Stimulated activated CD4-positive, alpha-beta T cell treated with anti-CD3 and anti-CD28 coated beads, Interleukin-2, amount 100 ng/mL, for 48 hours (primary cell): ENCODE measurements around the gene PTTG1IP.
"Not testable (repeated sequence)": the region's sequence is repeated elsewhere in the genome, so short reads cannot be mapped to it uniquely, and the experiment has no call there.

ENCODE experiments used
- DNase-seq, 2 donors: peaks; one replicate each; pipeline ENCODE4 v3.0.0-alpha.2; 2020

Gene PTTG1IP, protein sequence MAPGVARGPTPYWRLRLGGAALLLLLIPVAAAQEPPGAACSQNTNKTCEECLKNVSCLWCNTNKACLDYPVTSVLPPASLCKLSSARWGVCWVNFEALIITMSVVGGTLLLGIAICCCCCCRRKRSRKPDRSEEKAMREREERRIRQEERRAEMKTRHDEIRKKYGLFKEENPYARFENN

DNA sequence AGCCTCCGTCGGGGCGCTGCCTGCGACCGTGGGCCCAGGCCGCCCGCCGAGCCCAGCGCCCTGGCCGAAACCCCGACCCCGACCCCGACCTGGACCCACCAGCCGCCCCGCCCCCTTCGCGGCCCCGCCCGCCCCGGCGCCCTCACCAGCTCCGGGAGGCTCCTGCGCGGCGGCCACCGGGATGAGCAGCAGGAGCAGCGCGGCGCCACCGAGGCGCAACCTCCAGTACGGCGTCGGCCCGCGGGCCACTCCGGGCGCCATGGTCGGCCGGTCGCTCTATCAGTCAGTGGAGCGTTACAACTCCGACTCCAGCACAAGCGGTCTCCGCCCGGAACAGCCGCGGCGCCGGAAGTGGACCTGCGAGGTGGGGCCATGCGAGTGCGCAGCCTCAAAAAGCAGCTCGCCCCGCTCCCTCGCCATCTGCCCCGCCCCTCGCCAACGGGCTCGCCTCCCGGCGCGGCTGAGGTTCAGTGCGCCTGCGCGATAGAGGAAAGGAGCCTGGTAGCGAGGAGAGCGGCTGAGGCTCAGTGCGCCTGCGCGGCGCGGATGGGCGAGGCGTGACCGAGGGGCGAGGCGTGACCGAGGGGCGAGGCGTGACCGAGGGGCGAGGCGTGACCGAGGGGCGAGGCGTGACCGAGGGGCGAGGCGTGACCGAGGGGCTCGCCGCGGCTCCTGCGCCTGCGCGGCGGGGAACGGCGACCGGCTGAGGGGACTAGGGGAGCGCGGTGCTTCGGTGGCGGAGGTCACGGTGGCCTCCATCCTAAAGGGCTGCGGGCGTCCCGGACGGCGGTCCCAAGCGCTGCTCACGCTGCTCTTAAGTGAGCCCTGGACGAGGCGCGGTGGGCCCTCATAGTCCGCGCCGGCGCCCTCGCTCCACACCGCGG is at the start of gene PTTG1IP:
Gene PTTG1IP, minus strand, starts transcription at position 335 of the 884 bp plus-strand sequence. Its CDS starts 74 bp downstream, at position 261.
- DNase-seq: peak; percentile 99 to 100

DNA sequence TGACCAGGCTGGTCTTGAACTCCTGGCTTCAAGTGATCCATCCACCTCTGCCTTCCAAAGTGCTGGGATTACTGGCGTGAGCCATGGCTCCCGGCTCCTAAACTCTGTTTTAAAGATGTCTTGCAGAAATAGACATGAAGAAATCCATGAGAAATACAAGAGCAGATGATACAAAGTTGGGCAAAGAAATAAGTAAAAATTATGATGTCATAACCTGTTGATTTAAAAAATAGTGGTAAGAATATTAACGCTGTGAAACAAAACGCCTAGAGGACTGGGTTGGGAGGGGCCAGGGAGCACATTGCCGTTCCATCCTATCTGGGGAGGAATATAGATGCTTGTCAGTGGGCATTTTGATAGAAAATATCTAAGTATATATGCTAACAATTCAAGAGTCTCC is 48.4 kb upstream of the PTTG1IP start:
- no peak for DNase-seq

DNA sequence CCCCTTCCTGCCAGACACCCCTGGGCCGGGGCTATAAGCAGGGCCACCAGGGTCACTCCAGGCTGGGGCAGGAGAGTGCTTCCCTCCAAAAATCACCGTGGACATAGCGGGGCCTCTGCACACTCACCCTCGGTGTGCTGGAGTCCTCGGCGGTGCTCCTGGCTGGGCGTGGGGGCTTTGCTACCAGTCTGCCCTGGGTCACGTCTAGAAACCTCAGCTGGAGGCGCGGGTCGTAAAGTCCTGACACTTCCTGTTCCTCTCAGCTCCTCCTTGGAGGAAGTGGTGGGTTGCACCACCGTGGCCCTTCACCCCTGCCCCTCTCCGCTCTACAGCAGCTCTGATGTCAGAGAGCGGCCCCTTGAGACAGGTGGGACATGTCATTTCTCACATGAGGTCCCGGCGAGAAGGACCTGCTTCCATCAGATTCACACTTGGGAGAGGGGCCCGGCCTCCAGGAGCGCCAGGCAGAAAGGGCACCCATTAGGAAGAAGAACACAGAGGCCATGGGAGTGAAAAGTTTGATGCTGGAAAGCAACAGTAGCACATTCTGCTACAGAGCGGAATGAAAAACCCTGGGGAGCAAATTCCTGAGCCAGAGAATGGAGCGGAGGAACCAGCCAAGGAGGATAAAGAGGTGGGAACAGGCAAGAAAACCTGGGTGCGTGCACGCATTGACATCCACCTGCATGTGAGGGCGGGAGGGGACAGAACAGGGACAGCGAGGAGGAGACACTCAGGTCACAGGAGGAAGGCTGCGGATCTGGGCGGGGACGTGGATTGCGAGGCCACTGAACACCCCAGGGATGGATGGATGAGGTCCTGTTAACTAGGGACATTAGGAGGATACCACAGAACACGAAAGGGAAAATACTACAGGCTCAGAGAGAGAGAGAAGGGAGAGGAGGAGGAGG is 47.5 kb upstream of the PTTG1IP start, which contains the start of gene ITGB2:
Gene ITGB2, minus strand, starts transcription at position 206 of the 911 bp plus-strand sequence. CDS start 10,117 bp downstream, outside the sequence.
- DNase-seq: no peak

DNA sequence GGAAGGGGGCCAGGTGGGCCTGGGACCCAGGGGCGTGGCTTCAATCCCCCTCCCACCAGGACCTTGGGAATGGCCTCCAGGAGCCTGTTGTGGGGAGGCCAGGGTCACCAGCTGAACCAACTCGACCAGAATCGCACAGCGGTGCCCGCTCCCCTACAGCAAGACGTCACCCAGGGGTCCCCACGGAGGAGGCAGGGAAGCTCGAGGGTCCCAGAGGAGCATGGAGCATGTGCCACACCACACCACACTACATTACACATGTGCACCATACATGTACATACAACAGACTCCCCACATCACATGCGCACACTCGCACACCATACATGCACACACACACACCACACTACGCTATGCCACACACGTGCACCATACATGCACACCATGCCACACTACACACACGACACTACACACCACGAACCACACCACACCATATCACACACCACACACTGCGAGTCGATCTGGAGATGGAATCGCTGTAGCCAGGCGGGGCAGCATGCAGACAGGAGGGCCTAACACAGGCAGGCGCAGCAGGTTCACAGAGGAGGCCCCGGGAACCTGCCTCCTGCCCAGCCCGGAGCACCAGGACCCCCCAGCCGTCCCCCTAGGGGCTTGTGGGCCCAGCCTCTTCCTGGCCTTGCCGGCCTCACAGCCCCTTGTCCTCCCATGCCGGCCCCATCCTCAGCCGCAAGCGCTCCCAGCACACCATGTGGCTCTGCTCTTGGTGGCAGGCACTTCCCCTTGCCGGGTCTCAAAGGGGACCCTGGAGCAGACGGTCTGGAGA is 46.6 kb upstream of the PTTG1IP start:
- DNase-seq: no peak

DNA sequence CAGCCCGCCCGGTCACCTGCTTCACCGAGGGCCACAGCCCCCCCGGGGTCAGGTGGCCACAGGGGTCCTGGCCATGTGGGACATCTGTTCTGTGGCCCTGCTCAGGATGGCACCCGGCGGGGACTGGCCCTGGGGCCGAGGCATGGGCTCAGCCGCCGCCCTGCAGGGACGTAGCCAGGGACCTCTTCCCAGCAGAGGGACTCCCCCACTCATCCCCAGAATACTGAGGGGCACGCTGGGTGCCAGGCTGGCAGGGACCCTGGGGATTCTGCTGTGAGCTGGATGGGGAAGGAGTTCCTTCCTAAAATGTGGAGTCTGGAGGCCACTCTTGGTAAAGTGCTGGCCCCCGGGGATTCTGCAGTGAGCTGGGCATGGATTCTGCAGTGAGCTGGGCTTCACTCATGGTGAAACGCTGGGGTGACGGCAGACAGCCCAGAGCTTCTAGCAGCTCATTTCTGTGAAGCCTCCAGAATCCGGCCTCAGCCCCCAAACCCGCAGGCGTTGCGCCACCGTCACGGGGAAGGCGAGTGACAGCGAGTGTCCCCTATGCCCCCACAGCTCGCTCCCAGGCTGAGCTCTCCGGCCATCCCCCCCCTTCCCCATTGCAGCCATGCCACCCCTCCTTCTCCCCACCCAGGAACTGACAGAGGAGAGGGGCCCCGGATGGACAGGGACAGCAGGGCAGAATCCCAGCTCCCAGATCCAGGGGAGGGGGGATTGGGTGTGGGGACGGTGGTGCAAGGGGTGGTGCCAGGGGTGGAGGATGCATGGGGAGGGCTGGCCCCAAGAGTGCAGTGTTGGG is 45.8 kb upstream of the PTTG1IP start:
- DNase-seq: no peak

DNA sequence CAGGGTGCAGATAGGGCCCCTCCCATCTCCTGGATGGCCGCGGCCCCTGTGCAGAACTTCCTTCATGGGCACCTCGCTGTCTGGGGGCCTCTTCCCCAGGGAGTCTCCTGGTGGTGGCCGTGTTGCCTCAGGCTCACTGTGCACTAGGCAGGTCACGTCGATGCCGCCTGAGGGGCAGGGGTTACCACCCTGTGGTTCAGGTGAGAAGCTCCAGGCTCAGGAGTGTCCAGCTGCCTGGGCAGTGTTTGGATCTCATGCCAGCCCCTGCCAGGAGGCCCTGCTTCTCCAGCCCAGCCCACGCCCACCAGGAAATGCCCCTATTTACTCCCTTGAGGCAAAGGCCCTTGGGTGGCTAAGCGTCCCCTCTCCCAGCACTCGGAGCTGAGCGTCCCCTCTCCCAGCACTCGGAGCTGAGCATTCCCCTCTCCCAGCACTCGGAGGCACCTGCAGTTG is 45.1 kb upstream of the PTTG1IP start:
- DNase-seq: no peak

DNA sequence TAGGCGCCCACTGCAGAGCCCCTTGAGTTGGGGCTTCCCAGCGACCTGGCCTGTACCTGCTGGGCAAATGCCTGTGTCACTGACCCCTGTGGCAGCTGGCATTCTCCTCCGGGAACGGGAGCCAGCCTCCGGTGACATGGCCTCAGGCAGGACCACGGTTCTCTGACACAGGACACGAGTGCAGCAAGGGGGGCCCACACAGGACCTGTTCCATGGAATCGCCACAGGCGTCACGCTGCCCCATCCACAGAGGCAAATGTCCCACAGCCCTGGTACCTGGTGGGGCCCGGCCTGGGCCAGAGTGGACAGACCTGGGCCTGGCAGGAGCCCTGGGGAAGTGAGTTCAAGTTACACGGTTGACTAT is 44.6 kb upstream of the PTTG1IP start:
- no peak for DNase-seq

DNA sequence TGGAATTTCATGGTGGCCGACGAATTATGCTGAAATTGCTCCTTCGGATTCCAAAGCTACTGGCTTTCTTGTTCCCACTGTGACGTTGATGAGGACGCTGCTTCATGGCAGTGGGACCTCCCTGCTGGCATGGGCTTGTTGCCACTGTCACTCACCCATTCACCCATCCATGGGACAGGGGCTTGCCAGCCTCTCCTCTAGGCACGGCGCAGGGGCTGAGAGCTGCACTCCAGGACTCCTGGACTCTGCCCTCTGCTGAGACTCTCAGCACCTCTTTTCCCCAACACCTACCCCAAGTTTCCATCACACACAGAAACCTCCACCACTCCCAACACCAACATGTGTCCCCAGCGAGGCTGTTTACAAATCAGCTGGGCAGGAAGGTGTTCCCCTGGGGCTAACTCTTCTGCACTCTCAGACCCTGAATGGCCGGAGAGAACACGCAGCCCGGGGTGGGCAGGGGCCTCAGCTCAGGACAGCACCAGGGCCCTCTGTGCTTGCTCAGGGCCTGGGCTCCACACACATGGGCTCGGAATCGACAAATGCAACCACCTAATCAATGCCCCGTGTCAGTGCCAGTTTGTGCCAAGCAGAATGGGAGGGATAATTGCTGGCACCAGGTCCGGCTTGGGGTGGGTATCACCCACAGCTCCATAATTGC is 44.1 kb upstream of the PTTG1IP start:
- no peak for DNase-seq

DNA sequence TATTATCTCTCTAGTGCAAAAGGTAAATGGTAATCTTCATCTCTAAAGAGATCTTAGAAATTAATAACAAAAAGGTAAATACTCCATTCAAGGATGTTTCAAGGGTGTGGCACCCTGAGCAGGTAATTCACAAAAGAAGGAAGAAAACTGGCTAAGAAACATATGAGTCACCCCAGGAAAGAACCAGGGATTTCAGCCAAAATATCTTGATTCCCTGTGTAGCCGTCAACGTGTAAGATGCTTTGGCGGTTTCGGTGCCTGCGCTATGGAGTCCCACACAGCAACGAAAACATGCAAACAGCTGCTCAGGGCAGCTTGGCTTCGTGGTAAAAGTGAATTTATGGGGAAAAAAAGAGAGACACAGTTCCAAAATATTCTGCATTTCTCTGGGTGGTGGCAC is 43.5 kb upstream of the PTTG1IP start:
- no peak for DNase-seq

DNA sequence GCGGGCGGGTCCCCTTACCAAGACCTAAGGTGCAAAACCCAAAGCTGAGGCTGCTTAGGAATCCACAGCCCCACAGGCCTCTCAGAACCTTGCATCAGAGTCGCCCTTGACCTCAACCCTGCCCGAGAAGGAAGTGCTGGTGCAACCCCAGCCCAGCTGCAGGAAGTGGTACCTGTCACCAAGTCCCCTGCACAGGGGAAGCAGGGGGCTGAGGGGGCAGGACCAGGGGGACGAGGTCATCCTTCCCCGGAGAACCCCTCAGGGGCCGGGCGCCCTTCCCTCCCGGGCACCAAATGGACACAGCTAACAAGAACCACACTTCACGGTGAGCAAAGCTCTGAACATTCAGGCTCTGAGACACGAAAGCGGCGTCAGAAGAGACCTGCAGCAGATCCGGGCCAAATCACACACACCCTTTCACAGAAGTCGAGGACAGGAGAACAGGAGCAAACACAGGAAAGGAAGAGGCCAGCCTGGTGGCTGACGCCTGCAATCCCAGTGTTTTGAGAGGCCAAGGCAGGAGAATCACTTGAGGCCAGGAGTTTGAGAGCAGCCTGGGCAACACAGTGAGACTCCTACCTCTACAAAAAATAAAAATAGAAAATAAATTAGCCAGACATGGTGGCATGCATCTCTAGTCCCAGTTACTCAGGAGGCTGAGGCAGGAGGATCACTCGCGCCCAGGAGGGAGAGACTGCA is 40.8 kb upstream of the PTTG1IP start:
- DNase-seq: no peak

DNA sequence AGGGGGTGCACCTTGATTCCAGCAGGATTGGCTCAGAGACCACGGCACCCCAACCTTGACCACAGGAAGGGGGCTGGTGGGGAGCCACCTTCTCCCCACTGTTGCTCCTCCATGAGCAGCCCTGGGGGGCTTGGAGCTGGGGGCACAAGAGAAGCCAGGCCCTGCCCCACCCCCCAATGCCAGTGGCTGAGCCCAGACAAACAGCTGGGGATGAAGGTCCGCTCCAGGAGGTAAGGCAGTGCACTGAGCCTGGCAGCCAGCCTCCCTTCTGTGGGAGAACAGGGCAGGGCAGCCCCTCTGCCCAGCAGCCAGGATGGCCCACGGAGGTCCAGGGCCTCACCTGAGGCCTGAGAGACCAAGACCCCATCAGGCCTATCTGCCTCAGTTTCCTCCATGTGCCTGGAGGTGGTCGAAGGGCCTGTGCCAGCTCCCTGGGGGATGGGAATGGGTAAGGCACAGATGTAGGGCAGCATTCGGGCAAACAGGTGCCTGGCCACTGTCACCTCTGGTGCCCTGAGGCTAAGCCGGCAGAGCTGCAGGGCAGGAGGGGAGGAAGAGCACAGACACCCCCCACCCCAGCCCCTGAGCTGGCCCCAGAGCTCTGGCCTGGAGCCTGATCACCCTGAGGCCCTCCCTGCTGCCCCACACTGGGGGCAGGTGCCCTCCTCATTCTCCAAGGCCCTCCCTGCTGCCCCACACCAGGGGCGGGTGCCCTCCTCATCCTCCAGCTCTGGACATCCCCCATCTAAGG is 40.1 kb upstream of the PTTG1IP start:
- DNase-seq: no peak

DNA sequence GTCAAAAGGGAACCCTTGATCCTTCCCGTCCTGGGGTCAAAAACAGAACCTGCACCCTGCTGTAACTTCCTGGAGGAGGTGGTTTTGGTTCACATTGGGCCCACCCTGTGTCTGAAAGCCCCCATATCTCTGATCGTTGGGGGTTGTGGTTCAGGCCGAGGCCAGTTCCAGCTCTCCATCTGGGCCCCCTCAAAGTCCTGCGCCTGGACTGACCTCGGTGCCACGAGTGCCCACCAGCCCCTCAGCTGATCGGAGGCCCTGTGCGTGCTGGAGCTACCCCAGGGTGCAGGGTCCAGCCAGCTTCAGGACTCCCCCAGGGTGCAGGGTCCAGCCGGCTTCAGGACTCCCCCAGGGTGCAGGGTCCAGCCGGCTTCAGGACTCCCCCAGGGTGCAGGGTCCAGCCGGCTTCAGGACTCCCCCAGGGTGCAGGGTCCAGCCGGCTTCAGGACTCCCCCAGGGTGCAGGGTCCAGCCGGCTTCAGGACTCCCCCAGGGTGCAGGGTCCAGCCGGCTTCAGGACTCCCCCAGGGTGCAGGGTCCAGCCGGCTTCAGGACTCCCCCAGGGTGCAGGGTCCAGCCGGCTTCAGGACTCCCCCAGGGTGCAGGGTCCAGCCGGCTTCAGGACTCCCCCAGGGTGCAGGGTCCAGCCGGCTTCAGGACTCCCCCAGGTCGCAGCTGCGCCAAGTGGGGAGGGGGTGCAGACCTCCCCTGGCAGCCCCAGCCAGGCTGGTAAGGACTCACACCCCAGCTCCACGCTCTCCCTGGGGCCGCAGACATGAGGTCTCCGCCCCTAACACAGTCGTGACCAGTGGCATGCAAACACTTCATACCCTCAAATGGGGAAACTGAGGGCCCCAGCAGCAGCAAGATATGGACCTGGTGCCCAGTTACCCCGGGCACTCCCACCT is 39.3 kb upstream of the PTTG1IP start:
- not testable (repeated sequence) for DNase-seq

DNA sequence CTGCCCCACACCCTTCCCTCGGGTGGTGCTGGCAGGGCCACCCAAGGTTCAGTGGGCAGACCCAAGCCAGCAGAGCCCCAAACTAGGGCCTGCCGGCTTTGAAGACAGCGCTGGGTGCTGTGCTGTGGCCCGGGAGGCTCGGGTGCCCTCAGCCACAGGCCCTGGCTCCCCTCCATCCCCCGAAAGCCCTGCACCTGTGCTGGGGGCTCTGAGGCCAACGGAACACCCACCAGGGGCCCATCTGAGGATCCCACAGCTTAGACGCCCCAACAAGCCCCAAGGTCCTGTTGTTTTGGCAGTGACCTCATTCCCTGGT is 38.6 kb upstream of the PTTG1IP start:
- DNase-seq: no peak

DNA sequence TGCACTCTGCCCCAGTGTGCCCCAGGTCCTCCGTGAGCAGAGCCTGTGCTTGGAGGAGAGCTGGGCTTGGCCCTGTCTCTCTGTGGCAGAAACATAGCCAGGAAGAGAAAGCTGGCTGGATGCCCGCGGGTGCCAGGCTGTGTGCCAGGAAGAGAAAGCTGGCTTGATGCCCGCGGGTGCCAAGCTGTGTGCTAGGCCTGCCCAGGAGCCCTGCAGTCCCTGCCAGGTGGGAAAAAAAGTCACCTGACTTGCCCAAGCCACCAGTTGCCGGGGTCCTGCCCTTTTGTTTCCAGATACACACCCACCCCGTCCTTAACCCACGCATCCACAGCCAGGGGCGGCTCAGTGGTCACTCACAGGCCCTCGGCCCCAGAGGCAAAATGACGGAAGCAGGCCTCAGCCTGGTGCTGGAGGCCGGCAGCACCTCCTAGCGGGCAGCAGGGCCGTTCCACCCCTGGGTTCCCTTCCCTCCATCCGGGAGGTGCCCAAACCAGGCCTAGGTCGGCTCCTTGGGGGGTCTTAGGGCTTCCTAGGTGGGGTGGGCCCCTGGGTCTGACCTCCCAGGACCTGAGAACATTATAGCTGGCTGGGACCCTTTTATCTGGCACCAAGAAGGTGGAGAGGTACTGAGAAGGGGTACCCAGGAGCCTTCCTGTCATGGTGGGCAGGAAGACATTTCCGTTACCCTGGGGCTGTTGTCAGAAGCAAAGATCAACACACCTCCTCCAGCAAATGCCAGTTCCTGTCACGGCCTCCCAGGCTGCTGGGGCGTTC is 38.1 kb upstream of the PTTG1IP start:
- DNase-seq: no peak

DNA sequence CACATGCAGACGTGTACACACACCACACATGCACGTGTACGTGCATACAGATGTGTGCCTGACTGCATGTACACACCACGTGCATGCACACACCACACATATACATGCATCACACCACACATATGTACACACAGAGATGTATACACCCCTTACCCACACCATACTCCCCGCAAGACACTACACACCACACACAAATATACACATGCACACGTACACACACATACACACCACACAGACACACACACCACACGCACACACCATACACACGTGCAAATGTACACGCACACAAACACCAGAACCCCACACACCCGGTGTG is 37.5 kb upstream of the PTTG1IP start:
- no peak for DNase-seq

DNA sequence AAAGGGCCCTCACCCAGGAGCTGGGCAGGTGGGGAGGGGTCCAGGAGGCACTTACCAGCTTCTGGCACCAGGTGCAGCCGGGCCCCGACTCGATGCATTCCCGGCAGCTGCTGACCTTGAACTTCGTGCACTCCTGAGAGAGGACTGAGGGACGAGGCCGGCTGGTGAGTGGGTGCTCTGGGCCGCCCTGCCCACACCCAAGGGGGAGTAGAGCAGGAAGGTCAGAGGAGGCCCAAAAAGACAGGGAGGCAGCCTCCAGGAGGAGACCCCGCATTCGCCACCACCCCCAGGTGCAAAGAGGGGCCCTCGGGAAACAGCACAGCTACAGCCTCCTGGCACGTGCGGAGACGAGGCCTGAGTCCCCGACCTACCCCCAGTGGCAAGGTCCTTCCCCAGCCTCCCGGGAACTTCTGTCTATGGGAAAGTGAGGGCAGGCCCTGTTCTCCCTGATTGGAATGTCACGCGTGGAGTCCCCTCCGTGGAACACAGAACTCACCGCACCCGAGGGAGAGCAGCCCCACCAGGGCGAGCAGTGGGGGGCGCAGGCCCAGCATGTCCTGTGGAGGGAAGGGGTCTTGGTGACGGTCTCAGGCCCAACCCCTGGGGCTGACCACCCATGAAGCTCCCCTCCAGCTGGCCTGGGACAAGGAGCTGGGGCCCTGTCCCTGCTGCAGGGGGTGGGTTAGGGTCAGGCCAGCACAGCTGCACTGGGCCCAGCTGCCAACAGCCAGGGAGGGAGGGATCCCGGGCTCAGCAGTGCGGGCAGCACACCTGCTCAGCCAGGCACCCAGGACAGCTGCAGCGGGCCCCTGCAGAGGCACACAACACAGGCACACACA is 37.0 kb upstream of the PTTG1IP start:
- no peak for DNase-seq

DNA sequence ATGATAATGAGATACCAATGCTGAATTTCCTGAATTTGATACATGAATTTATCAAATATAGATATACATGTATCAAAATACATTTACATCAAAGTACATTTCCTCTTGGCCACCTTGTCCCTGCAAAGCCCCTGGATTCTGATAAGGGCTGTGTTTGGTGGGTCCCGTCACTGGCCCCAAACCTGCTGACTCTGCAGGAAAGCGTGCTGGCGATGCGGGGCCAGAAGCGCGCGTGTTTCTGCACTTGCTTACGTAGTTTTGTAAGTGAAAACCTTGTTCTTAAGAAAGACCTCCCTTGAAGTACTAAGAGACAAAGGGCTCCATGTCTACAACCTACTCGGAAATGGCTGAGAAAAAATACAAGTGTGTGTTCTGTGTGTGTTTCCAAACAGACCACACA is 36.2 kb upstream of the PTTG1IP start:
- DNase-seq: no peak
